Activated CD4-positive, alpha-beta T cell treated with anti-CD3 and anti-CD28 coated beads, Interleukin-10, Interleukin-2, amounts not matched to agents 100 ng/mL and 50 ng/mL, durations not matched to agents 16 hours and 8 hours (primary cell): ENCODE data around the gene RMC1.
A peak's percentile ranks its signal among the peaks of the same experiment; 100 is the strongest.
"Not testable (repeated sequence)": the region's sequence is repeated elsewhere in the genome, so short reads cannot be mapped to it uniquely, and the experiment has no call there.

ENCODE experiments used
- DNase-seq: peaks from one replicate; pipeline ENCODE4 v3.0.0-alpha.2; 2020

RMC1 gene

DNA sequence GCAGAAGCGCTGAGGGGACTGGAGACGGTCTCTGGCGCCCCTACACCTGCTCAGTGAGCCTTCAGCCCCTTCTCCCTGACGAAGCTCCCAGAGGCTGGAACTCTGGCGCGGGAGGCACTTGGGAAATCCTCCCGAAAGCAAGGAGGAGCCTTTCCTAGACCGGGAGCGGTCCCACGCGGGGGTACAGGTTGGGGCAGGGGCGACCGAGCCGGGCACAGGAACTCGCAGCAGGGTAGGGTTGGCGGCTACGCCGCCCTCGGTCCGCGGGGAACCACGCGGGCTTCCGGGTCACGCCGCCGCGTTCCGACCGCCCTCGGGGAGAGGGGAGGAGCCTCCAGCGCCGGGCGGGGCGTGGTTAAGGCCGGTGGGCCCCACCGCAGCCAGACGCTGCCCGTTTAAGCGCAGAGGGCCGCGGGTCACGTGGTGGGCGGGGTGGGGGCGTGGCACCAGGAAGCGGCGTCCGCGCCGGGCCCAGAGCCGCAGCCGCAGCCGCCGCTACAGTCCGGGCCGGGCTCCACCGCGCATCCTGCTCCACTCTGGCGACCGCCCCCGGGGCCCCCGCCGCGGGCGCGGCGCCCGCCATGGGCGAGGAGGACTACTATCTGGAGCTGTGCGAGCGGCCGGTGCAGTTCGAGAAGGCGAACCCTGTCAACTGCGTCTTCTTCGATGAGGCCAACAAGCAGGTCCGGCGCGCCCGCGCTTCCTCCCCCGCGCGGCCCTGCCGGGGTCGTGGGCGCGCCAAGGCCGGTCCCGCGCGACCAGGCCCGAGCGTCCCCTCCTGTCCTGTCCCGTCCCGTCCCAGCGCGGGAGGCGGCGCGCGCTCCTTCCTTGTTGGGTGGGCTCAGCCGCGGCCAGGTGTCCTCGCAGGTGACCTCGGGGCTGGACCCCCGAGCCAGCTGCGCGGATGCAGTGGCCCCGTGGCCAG lies at the start of gene RMC1:
Gene RMC1, plus strand, starts transcription at position 474 of the 925 bp plus-strand sequence. Its CDS starts 108 bp downstream, at position 582.
- DNase-seq = peak; percentile 98

DNA sequence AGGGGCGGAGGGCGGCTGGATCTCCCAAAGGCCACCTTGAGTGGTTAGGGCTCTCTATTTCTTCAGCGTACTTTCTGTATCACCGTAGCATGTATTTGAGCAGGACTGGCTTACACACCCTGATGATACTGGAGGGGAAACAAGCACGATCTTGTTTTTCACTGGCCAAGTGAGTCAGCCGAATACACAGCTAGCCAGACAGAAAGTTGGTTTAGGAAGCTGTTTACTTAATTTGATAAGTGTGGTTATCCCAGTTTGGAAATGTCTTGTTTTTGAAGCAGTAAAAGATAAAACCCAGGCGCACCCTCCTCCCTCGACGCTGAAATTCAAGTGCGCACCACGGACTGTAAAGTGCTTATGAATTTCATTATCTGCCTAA lies 49.6 kb upstream of the RMC1 start:
- DNase-seq = peak; percentile 29

DNA sequence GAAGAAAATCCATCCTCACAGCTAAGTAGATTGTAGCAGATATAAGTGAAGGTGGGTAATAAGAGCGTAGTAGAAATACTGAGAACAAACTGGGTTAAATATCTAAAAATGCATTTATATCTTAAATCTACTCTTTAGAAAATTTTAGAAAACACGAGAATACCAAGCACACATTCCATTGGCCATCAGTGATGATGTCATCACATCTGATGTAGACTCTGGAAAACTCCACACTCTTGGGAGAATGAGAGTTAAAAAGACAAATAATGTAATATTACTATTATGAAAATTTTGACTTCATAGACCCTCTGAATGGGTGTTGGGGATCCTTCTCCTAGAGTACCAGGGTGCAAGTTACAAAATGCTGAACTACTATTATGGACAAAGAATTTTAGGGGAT lies 46.5 kb upstream of the RMC1 start:
- DNase-seq = no peak

DNA sequence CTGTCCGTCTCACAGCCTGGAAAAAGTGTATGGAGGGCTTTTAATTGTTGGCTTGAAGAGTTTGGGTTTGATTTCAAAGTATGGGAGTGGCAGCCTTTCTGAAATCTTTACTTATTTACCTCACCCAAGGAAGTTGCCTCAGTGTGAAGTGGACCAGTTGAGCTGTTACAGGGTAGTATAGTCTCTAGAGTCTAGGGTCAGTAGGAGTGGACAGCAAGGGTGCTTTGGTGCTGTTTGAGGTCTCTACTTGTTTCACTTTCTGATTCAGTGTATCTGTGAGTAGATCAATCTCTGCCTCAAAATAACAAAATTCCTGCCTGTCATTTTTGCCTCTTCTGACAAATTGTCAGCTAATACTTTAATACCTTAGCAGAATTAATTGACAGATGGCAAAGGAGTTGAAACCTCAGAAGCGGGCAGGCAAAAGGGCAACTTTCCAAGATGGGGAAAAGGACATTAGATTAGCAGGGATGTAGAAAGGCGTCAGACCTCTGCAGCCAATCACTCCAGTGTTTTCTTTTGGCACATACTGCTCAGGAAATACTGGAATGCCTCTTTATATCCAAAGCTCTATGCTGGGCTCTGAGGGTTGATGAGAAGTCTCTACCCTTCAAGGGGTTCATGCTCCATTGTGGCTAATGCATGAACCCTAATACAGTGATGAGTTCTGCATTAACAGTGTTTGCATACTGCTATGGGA lies 44.3 kb upstream of the RMC1 start:
- no peak for DNase-seq

DNA sequence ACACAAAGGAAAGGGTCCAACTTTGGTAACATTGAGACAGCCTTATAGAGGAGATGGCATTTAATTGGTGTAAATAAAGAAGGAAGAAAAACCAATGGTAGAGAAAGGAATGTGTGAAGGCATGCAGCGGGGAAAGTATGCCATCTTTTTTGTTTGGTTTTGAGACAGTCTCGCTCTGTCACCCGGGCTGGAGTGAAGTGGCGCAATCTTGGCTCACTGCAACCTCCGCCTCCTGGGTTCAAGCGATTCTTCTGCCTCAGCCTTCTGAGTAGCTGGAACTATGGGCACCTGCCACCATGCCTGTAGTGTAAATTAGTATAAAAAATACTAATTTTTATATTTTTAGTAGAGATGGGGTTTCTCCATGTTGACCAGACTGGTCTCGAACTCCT lies 43.8 kb upstream of the RMC1 start:
- no peak for DNase-seq

DNA sequence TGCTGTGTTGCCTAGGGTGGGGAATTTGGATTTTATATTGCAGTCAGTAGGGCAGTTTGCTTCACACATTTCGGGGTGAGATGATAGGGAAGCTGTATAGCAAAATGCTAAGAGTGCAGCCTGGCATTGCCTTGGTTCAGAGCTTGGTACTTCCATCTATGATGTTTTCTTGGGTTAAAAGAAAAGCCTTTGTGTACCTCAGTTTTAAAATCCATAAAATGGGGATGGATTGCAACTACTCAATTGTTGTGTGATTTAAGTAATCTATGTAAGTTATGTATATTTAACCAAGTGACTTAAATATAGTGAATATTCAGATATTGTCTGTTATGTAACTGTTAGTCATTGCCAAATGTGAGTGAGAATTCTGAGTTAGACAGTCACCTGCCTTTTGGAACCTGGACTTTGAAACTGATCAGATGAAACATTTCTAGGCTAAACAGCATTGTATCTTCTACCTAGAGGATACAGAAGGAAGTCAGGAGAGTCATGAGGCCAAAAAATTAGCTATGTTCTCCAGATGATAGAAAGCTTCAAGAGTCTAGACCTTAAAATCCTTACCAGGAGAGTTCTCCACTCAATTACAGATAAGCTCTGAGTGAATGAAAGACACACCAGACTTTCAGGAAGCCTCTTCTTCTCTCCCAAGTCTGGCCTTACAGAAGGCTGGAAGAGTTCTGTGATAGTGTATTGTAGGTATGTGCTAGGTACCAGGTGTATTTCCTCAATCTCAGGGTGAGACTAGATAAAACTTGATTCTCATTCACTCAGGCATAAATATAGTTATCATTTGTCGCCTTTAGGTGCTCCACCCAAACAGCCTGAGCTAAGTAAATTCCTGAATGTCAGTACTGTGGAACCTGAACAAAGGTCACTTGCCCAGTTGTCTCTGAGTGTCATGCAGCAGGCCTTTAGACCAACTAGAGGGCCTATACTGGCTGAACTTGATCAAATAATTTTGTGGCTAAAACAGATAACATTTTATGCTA lies 42.7 kb upstream of the RMC1 start:
- no peak for DNase-seq

GRCh38 chr18:23462876-23463275 lies 40.4 kb upstream of the RMC1 start:
- no peak for DNase-seq

DNA sequence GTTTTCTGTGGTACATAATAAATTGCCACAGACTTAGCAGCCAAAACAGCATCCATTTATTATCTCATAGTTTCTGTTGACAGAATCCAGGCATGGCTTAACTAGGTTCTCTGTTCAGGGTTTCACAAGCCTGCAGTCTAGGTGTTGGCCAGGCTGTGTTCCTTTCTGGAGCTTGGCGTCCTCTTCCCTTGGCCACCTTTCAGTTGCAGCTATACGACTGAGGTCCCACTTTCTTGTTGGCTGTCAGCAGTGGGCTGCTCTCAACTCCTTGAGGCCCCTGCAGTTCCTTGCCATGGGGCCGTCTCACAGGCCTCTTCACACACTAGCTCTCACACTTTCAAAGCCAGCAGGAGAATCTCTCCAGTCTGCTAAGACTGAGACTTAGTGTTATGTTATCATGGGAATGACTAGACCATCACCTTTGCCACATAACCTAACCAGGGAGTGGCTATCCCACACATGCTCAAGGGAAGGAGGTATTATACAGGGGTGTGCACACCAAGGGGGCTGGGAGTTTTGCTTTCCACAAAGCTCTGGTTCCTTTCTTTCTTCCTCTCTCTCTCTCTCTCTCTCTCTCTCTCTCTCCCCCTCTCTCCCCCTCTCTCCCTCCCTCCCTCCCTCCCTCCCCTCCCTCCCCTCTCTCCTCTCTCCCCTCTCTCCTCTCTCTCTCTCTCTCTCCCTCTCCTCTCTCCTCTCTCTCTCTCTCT lies 34.4 kb upstream of the RMC1 start:
- DNase-seq = no peak

GRCh38 chr18:23470620-23471387 lies 32.5 kb upstream of the RMC1 start:
- no peak for DNase-seq

- no peak for DNase-seq
These were observed 31.8 kb upstream of the RMC1 start for GRCh38 chr18:23471486-23471885.

DNA sequence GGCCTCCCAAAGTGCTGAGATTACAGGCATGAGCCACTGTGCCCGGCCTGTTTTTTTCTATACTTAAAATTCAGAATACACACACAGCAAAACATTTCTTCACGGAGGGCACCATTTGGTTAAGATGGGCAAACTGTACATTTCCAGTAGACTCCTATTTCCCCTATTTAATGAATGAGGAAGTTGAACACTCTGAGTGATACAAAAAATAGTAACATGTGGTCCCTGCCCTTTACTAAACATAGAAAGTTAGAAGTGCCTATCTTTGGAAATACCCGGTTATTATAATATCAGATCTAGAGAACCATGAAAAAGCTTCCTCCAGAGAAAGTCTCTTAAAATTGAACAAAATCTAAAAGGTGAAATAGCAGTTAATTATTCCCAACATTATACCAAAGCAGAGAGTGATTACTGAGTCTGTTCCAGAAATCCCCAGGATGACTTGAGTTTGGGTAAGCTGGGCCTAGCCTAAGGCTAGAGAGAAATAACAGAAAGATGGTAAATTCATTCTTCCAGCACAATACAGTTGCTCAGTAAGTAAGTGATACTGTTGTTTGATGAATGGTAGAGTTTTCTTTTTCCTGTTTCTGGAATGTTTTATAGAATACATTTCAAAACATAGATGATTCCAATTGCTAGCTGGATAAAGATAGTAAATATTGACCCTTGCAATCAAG lies 23.3 kb upstream of the RMC1 start:
- no peak for DNase-seq

DNA sequence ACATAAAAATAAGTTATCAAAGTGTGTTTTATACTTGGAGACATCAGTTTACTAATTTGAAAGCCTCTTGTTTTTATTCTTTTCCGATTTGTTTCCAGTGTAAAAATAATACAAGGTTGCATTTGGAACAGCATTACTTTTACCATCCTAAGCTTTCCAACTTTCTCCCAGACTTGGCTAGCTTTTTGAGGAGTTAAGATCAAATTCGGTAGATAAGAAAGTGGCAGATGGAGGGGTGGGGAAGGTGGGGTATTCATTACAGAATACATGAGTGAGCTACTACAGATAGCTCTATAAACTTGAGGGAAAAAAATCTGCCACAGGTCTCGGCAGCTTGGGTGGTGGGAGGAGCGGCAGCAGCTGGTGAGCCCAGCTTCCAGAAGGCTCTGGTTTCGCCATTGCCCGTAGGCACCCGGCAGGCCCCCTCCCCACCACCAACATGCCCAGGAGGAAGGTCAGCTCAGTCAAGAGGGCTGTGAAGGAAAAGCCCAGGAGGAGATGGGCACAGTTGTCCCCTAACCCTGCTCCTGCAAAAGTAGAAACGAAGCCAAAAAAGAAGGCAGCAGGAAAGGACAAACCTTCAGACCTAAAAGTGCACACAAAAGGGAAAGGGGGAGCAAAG lies 18.6 kb upstream of the RMC1 start:
- DNase-seq = no peak

DNA sequence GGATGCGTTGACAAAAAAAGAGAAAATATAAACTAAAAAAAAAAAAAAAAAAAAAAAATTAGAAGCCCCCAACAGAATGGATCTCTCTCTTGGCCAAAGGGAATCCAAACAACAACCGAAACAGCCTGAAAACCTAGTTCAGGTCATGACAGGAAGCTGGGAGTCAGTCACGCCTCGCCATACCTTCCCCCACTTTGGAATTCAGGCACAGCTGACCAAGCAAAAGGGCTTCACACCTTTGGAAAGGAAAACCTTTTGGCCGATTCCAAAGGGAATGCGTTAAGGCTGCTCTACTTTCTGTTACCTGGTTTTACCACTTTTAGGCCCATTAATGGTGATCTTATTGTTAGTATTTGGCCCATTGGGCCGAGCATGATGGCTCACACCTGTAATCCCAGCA lies 17.9 kb upstream of the RMC1 start:
- no peak for DNase-seq

DNA sequence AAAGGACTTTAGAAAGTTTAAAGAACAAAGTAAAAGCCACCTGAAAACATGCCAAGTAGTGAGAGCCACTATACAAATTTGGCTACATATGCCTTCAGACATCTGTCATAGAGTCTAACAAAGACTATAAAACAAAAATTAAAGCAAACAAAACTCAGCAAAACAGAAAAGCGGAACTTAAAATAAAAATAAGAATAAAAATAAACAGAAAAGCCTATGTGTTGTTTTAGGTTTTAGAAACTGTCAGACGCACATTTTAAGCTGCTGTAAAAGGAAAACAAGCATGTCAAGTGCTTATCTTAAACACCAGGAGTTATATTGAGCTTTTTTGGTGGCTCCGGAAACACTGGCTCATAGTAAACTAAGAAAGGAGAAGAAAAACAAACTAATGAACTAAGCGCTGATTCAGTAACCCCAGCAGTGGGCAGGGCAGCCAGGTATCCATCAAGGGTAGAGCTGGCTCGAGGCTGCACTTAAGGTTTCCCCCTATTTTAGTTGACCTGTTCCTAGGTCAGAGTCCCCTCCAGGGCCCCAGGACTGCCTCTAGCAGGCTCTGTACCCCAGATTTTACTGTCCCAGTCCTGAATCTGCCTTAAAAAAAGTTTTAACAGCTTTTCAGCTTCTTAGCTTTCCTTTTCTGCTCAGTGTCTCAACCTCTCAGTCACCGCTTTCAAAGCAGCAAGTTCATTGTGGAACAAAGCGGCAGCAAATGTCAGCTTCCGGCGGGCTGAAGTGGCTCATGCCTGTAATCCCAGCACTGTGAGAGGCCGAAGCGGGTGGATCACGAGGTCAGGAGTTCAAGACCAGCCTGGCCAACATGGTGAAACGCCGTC lies 15.4 kb upstream of the RMC1 start:
- DNase-seq = peak; percentile 34

DNA sequence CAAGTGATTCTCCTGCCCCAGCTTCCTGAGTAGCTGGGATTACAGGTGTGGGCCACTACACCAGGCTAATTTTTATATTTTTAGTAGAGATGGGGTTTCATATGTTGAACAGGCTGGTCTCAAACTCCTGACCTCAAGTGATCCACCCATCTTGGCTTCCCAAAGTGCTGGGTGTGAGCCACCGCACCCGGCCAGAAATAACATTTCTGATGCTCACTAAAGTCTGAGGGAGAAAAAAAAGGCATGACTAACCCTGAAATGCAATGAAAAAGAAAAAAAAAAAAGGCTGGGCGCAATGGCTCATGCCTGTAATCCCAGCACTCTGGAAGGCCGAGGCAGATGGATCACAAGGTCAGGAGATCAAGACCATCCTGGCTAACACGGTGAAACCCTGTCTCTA lies 13.7 kb upstream of the RMC1 start:
- DNase-seq = not testable (repeated sequence)

GRCh38 chr18:23493654-23494053 lies 9.7 kb upstream of the RMC1 start:
- no peak for DNase-seq

DNA sequence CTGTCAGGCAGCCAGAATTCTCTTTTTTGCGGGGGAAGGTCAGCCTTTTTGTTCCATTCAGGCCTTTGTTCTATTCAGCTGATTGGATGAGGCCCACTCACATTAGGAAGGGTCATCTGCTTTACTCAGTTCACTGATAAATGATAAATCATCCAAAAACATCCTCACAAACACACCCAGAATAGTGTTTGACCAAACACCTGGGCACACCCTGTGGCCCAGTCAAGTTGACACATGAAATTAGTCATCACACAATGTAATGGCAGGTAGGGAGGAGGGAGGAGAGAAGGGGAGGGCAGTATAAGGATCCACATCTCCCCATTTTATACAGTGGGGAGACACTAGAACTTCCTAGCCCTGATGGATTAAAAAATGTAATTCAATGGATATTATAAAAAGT lies 8.3 kb upstream of the RMC1 start:
- DNase-seq = no peak

- DNase-seq = no peak
These were observed 7.4 kb upstream of the RMC1 start for GRCh38 chr18:23495723-23496440.

GRCh38 chr18:23498117-23498516 lies 5.2 kb upstream of the RMC1 start:
- DNase-seq = no peak
